DMS153 treated with DMSO at 0.1 percent for 48 hours (cell line): Measurements from ENCODE around the gene ESR1.
"Not testable (repeated sequence)": the region's sequence is repeated elsewhere in the genome, so short reads cannot be mapped to it uniquely, and the experiment has no call there.

Experiments
- DNase-seq: peaks from one replicate; lab custom pipeline; 2025; ENCODE audit not compliant: unreplicated experiment; lab: John Stamatoyannopoulos, UW

ESR1 gene

DNA sequence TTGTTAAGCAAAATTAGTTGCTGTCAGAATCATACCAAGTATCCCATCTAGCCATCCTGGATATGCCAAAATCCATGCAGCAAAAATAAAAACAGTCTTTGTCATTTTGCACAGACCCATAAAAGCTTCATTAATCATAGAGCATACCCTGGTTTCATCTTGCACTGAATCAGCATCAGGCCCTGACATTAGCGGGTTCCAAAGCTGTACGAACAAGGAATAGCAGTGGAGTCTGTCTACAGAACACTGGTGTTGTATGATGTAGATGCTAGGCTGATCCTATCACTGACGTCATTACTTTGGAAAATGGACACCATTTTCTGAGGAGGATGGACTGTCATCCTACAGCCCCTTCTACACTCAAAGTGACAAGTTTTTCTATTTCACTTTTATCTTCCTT lies 315.6 kb downstream of the ESR1 start:
- no peak for DNase-seq

DNA sequence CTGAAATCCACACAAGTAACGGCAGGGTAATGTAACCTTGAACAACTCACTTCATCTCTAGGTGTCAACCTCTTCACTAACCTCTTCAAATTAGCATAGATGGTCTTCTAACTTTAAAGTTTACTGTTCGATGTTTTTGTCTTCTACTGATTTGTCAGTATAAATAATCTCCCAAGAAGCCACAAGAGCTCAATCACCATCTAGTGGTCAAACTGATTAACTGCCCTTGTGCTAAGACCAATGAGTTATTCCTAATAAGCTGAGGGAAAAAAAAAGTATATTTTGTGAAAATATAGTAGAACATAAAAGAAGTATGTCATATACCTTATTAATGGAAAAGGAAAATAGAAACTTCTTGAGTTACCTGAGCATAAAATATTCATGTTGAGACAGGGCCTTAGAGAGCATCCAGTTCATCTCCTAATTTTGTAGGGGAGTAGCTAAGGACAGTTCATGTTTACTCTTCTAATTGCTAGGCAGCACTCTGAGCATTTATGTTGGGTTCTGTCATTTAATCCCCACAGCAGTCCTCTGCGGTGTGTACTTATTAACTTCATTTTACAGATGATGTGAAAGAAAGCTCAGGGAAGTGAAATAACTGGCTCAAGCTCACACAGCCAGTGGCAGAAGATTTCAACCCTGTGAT lies 317.1 kb downstream of the ESR1 start:
- peak; percentile 72 for DNase-seq

DNA sequence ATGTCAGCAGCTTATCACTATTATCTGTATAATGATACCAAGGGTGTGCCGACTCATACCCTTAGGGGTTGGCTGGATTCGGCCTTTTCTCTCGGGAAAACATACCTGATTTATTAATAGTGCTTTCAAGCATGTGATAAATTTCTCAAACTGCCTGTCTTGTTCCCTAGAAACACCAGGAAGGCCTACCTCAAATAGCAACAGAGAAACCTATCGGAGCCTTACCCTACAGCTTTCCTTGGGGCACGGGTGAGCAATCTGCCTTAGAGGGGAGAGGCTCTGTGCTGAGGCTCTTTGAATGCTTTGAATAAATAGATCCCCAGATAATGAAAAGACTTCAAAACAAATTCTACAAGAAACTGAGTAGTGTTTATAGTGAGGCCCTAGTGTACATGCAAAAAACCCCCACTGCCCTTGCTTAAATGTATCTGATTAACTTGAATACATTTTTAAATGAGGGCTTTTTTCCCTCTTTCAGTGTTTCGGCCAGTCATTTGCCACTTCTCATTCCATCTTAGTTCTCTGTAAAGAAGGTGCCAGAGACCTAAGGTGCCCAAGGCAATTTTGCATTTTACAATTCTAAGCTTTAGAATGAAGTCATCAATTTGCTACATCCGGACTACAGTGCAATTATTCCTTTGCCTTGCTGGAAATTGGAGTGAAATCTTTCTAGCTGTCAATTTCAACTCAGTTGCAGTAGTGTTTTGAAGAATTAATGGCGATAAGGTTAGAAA lies 320.1 kb downstream of the ESR1 start:
- no peak for DNase-seq

DNA sequence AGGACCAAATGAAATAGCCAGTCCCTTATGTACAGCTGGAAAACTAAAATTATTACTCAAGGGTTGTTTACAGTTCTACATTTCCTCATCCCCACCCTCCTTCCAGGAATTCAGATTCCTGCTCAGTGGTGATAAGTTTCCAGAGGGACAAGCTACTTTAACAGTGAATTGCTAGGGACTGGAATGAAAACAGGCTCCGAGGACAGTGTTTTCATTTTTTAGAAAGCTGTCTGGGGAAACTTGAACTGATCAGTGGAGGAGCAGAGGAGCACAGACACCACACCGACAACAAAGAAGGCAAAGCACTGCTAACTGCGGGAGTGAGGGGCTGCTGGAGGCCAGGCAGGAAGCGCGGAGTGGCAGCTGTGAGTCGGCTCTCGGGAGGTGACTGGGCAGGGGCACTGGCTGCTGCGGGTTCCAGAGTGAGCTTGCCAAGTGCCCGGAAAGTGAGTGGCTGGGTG lies 322.2 kb downstream of the ESR1 start:
- DNase-seq = no peak

DNA sequence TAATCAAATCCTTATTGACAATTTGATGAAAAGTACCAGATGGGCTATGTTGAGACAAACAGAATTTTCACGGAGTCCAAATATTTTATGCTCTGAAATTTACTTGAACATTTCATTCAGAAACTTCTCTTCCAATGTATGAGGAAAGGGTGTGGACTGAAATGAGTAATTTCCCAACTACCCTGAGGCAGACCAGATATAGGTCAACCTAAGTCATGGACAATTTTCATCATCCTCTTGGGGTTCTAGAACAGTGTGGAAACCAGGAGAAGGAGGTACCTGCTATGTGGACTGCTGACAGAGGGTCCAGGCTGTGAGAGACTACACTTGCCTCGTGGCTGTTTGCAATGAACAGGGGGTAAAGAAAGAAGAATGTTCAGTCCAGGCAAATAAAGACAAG lies 323.0 kb downstream of the ESR1 start:
- DNase-seq = no peak

DNA sequence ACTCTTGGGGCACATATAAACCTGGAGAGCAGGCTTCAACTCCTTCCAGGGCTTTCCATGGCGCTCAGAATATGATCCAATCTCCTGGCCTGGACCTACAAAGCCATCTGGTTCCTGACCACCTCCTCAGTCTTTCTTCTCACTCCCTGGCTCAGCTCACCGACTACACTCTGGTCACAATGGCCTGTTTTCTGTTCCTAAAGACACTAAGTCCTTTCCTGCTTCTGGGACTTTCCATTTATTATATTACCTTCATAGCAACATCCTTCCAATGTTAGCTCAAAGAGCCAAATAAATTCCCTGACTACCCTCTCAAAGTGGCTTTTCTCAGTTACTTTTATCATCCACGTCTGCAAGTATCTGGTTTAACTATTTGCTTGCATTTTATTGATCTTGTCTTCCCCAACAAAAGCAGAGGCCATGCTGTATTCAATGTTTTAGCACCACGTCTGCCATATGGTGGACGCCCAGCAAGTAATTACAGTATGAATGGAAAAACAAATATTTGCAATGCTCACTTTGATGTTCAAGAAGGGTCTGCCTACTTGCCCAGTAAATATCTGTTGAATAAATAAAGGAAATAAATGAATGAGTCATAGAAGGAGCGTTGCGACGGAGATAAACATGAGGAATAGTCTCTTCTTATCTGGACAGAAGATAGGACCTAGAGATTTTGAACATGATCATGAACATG lies 328.4 kb downstream of the ESR1 start:
- DNase-seq = peak; percentile 91

DNA sequence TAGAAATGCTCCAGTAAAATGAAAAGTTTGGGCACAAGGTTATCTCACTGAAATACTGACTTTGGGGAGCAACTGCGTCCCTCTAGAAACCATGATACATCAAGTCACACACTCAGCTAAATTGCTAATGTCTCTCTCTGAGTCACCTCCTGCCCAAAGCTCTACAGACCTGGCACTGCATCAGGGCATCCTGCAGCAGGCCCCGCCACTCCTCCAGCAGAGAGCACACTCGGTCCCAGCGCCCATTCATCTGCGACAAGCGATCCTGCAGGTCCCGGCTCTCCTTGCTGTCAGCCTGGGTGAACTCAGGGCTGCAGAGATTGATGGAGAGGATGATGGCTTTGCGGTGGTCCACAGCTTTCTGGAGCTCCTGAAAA lies 329.0 kb downstream of the ESR1 start:
- DNase-seq = peak; percentile 90

DNA sequence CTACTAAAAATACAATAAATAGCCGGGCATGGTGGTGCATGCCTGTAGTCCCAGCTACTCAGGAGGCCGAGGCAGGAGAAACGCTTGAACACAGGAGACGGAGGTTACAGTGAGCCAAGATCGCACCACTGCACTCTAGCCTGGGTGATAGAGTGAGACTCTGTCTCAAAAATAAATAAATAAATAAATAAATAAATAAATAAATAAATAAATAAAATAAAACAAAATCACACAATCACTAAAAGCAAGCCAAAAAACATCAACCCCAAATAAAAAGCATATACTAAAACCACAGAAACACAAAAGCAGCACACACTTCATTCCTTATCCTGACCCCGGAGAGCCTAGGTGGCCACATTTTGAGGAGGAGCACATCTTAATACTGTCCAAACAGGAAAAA lies 330.9 kb downstream of the ESR1 start:
- DNase-seq = not testable (repeated sequence)

DNA sequence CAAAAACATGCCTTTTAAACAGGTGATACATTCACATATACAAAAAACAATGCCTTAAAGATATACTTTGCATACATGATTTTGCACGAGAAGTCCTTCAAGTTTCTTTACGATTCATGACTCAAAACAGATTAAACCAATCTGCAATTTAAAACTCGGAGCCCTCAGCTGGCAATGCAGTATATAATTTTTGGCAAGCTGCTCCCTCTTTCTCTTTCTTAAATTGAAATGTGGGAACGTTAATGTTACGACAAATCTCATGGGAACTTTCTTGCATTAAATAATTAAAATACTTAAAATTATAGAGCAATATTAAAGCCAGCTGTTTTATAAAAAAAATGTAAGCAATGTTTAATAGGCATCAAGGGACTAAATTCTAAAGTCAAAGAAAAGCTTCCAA lies 334.6 kb downstream of the ESR1 start:
- no peak for DNase-seq

DNA sequence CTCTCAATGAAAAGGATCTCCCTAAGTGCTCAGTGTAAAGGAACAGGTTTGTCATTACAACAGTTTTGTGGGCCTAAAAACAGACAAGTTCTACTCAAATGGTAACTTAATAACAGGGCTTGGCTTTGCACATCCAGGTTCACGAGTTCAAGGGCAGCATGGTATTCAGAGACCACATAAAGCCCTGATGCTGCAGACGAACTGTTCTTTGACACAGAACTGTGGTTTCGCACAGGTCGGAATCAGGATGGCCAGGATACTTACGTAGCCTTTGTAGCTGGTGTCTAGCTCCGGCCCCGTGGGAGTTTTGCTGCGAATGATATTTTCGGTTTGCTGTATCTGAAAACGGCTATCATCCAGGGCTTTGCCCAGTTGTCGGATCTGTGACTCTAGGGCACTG lies 335.9 kb downstream of the ESR1 start:
- DNase-seq = no peak

DNA sequence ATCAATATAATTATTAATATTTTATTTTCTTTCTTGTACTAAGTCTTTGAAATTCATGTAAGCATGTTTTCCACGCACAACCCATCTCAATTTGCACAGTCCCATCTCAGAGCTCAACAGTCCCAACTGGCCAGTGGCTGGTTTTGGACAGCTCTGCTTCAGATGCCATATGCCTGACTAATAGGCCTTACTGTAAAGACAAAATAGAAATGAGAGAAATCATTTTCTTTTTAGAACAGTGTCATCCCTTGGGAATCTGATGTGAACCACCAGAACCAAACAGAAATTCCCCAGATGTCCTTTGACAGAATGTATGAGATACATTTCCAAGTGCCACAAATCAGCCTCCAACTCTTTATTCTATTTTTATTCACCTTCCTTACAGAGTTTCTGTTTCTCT lies 338.9 kb downstream of the ESR1 start:
- DNase-seq = no peak

DNA sequence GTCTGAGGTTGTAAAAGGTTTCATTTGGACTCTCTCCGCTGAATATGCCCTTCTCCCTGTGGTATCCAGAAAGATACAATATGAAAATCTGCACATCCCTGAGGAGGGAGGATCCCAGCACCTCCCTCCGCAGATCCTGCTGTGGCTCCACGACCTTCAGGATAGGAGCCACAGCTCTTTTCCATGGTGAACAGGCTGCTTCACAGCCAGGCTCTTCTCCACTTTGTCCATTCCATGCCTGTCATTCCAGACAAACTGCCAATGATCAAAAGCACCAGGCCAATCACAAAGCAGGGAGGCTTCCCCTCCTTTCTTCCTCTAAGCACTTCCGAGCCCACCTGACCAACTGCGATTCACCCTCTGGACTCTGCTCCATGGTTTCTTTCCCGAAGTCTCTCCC lies 339.8 kb downstream of the ESR1 start:
- no peak for DNase-seq

DNA sequence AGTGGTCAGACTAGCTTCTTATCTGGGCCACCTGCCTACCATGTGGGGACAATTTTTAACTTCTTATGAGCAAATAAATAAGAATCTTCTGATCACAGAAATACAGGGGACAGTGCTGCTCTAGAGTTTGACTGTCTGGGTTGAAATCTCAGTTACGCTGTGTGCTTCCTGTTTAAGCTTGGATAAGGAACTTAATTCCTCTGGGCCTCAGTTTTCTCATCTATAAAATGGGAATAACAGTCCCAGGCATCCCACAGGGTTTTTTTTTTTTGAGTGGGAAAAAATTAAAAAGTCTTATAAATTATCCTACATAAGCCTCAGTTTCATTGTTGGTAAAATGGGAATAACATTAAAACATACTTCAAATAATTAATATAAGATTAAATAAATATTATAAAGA lies 340.9 kb downstream of the ESR1 start:
- DNase-seq = no peak

DNA sequence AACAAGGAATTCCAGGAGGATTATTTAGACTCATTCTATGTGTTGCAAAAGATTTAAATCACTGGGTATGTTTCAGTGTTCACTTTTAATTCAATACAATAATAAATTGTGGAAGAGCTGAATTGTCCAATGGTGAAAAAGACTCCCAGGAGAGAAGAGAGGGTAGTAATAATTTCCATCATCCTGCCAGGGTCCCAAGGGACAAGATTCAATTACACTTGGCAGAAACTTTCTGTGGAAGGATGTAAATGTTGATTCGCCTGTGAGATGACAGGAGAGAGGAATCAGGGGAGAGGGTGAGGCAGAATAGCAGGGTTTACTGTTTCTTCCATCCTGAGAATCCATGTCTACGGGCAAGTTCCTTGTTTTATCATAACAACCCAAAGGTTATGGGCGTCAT lies 342.7 kb downstream of the ESR1 start:
- no peak for DNase-seq

DNA sequence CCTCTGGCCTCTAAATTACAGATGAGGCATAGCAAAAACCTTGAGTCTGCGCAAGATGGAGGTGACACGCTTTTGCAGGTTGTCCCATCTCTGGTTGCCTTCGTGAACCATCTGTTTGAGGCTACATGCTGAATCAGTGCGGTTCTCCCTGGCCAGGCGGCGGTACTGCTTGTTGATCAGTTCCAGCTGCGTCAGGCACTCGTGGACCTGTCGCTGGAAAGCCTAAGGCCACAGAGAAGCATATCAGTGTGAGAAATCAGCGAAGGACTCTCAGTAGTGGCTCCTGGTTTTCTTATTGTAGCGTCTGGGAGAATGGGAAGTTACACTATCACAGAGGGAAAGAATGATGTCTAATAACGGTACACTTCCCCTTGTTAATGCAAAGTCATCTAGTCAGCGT lies 344.4 kb downstream of the ESR1 start:
- DNase-seq = no peak

DNA sequence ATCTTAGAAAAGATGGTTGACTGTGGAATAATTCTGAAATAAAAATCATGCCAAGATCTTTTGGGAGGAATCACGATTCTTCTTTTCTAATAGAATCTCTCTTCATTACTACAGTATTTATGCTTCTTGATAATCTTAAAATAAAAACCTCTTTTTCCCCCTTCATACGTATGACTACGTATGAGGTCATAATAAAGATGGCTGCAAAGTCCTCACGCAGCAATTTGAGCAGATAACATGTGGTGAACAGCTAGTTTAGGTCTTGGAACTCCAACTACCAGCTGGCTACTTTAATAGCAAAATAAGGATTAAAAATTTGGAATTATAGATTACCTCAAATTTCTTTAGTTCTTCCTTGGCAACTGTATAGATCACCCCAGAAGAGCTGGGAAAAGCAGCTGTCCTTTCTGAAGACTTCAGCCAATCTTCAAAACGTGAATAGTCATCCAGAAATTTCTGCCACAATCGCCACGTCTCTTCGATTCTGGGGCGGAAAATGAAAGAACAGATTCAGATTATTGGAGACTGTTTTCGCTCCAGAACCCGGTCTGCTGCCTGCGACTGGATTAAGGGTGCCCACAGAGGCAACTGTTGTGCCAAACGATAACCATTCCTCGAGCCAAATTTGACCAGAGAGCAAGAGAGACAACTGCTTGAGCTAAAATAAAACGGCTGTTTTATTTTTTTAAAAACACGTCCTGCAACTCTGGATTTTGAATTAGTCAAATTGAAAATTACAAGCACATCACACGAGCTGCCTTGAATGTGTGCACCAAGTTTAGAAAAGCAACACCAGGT lies 347.3 kb downstream of the ESR1 start:
- no peak for DNase-seq

DNA sequence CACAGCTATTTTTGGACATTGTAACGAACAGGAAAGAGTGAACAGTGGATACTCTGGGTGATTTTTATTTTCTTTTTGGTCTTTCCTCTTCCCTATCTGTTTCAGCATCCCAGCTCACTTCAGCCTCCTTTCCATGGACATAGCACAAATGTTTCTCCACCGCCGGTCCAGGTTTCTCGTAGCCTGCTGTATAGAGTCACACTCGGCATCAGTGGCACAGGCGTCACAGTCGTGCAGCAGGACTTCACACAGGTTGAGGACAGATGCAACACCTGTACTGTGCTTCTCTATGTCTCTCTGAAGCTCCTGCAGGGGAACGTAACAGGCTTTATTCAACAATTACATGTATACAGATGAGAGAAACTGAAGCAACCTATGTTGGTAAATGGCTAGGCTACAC lies 348.3 kb downstream of the ESR1 start:
- no peak for DNase-seq

DNA sequence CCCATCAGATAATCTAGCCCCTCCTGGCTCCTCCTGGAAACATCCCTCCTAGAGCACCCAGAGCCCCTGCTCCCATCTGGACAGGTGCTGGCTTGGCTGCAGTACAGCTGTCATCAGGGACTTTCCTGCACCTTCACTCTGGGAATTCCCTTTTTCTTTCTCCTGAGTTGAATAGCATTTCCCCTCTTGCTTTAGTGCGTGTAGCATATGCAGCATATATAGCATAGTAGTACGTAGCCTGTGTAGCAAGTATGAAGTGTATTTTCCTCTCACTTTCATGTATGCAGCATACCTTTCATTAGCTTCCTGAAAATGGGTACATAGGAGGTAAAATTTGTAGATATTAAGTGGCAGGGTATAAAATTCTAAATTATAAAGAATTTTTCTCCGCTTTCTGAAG lies 352.9 kb downstream of the ESR1 start:
- DNase-seq = no peak

DNA sequence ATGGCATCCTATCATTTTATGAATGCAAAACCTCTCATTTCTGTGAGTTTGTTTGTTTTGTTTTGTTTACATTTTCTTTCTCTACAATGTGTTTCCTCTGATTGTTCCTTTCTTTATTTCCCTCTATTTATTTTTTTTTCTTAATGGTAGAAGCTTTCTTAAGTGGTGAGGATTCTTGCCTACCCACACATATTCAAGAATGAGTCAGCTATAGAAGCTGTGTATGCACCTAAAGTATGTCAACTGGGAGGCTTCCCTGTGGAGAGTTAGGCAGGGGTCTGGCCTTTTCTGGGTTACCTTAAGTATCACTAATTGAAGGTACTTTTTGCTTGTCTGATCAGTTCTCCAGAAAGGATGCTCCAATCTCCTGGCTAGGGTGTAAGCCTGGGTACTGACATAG lies 354.0 kb downstream of the ESR1 start:
- no peak for DNase-seq

DNA sequence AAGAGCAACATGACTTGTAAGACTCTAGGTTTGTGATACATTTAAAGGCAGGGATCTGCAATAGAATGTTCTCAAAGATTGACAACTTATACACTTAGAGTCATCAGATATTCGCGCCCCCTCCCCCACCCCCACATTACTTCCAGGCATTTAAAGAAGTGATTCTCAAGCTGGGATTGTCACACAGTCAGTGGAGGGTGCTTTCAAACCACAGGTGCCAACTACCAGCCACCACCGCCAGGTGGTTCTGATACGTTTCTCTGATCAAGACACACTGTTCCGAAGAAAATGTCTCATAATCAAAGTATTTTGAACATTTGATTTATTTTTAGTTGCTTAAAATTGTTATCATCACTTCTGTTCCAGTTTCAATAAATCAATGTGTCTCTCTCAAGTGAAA lies 357.5 kb downstream of the ESR1 start:
- no peak for DNase-seq

DNA sequence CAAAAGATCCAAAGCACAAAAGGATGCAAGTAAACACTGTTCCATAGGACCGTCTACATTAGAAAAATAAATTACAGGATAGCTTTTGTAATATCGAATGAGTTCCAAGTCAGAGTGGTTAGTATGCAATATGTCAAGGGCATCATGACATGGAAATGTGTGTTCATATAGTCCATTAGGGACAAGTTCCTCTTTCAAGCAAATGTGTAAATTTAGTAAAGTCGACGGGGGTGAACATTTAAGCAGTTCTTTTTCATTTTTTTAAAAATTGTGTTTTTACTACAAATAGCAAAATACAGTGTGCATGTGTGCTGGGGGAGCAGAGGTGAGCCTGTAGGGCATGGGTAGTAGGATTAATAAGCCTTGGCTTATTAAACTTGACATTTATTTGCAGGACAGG lies 359.0 kb downstream of the ESR1 start:
- DNase-seq = no peak

DNA sequence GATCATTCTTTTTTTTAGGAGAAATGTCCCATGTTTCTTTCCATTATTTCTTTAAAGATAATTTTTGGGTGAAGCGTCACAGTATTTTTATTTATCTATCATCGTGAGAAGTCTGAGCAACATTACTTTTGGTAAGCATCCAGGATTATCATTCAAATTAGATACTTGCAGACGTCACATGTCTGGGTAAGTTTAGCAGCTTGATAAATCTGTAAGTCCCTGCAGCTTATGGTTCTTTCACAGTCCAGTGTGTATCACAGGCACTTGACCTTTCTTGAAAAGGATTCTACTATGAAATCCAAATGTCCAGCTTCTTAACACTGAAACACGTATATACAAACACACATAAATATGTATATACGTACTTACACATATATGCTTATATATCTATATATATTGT lies 359.4 kb downstream of the ESR1 start:
- DNase-seq = no peak
